GM21367 (cell line): ENCODE results near the gene BMP3.
"Not testable (repeated sequence)": the region's sequence is repeated elsewhere in the genome, so short reads cannot be mapped to it uniquely, and the experiment has no call there.

Experiments
- ATAC-seq: cut with Tn5 transposase; IDR thresholded peaks from one replicate; pipeline ENCODE4 v1.9.1; 2021; ENCODE audit not compliant: unreplicated experiment

The BMP3 gene, protein sequence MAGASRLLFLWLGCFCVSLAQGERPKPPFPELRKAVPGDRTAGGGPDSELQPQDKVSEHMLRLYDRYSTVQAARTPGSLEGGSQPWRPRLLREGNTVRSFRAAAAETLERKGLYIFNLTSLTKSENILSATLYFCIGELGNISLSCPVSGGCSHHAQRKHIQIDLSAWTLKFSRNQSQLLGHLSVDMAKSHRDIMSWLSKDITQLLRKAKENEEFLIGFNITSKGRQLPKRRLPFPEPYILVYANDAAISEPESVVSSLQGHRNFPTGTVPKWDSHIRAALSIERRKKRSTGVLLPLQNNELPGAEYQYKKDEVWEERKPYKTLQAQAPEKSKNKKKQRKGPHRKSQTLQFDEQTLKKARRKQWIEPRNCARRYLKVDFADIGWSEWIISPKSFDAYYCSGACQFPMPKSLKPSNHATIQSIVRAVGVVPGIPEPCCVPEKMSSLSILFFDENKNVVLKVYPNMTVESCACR

GRCh38 chr4:81030061-81030980 lies at the start of gene BMP3:
Gene BMP3 (plus strand): TSS chr4:81030708. CDS start chr4:81031285, 577 bp downstream.
- ATAC-seq, result no peak

DNA sequence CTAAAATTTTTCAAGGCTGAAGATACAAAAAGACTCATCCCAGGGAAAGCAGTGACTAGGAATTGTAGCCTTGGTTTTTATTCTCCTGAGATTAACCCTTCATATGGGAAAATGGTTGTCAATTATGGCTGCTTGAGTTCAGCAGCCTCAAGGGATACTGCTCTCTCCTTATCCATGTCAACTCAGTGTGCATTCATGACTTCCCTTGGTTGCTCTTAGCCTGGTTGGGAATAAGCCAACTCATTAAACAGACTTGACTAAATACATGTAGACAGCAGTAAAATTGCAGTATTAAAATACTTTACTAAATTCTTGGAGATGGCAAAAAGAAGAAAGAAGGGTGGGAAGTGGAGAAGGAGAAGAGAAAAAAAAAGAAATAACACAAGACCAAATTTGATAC lies 44.5 kb upstream of the BMP3 start:
- no peak for ATAC-seq

GRCh38 chr4:80989921-80990544 lies 40.5 kb upstream of the BMP3 start:
- peak; percentile 70 for ATAC-seq

DNA sequence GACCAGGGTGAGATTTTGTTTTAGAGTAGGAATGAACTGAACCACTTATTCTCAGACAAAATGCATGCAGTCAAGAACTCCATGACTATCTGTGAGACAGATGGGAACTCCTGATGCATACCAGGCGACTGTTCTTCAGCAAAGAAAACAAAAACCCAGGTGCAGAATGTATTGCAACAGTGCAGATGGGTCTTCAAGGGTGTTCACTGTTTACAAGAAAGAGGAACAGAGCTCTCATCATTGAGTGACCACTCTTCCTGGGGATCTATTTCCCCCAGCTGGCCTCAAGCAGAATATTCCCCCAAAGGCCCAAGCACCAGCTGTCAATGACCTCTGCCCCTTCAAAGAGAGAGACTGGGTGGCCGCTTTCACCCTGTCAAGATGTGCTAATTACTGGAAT lies 39.7 kb upstream of the BMP3 start:
- peak; percentile 48 for ATAC-seq

GRCh38 chr4:80999943-81000342 lies 30.6 kb upstream of the BMP3 start:
- no peak for ATAC-seq

GRCh38 chr4:81003597-81004111 lies 26.9 kb upstream of the BMP3 start:
- ATAC-seq, result peak; percentile 98

- no peak for ATAC-seq
Measured at GRCh38 chr4:81007417-81007816, 23.1 kb upstream of the BMP3 start.

- ATAC-seq, result not testable (repeated sequence)
Measured at GRCh38 chr4:81016566-81016965, 13.9 kb upstream of the BMP3 start.

DNA sequence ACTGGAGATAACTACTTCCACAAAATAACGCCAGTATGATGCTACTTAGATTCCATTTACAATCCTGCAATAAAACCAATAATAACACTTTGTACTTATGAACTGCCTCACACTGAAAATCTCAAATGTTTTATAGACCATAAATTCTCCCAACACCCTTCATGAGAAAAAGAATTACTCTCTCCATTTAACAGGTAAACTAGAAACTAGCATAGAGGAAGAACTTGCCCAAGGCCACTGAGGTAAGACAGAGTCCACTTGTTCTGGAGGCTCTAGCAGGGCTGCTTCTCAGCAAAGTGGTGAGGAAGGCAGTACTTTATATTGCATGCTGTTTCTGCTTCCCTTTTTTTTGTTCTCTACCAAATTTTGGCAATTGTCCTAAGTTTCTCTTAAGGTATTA lies 11.5 kb upstream of the BMP3 start:
- no peak for ATAC-seq

GRCh38 chr4:81021142-81021944 lies 9.2 kb upstream of the BMP3 start:
- ATAC-seq, result no peak

- no peak for ATAC-seq
Measured at GRCh38 chr4:81021981-81022380, 8.5 kb upstream of the BMP3 start.

DNA sequence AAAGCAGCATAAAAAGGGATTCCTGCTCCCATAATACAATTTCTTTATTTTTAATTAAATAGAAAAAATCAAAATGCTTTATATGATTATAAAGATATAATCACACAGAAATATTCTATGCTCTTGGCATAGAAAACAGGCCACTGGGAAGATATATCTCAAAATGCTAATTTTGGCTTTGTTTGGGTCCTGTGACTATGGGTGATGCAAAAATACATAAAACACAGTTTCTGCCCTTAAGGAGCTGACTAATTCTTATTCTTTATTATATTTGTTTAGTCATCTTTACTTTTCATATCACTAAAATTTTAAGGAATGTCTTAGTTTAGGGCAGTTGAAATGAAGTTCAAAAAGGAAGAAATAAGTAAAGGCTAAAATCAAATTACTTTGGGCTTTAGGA lies 7.0 kb upstream of the BMP3 start:
- ATAC-seq, result no peak

GRCh38 chr4:81030981-81031791 lies 678 bp downstream of the BMP3 start:
- ATAC-seq, result no peak

GRCh38 chr4:81031796-81032551 lies 1.5 kb downstream of the BMP3 start:
- no peak for ATAC-seq

GRCh38 chr4:81032771-81033684 lies 2.5 kb downstream of the BMP3 start:
- no peak for ATAC-seq

GRCh38 chr4:81038636-81039350 lies 8.3 kb downstream of the BMP3 start:
- ATAC-seq, result no peak

GRCh38 chr4:81039351-81039972 lies 9.0 kb downstream of the BMP3 start:
- no peak for ATAC-seq
